Measurements from ENCODE around the gene CHAC1.

DNA sequence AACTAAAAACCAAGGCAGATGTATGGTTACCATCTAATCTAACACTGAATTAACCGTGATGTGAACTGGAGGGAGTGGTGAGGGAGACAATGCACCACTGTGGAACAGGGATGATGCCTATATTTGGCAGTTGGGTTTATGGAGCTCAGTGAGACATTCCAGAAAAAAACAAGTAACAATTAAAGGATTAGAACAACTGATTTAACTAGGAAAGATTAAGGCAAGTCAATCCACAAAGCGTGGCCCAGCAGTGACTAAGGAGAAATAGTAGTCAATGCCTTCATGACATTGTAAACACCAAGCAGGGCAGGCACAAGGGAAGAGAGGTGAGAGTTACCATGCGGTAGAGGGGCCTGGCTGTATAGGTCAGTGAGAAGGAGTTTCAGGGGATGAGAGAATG, 38.1 kb downstream of the CHAC1 start:
- TF ChIP-seq, protein P1, sequence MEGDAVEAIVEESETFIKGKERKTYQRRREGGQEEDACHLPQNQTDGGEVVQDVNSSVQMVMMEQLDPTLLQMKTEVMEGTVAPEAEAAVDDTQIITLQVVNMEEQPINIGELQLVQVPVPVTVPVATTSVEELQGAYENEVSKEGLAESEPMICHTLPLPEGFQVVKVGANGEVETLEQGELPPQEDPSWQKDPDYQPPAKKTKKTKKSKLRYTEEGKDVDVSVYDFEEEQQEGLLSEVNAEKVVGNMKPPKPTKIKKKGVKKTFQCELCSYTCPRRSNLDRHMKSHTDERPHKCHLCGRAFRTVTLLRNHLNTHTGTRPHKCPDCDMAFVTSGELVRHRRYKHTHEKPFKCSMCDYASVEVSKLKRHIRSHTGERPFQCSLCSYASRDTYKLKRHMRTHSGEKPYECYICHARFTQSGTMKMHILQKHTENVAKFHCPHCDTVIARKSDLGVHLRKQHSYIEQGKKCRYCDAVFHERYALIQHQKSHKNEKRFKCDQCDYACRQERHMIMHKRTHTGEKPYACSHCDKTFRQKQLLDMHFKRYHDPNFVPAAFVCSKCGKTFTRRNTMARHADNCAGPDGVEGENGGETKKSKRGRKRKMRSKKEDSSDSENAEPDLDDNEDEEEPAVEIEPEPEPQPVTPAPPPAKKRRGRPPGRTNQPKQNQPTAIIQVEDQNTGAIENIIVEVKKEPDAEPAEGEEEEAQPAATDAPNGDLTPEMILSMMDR (IDR thresholded peaks at IDR 0.05; ENCODE audit: low read length), result no peak
- no peak for TF ChIP-seq EZH2phosphoT487 (IDR thresholded peaks at IDR 0.05; ENCODE audit: low read length)
- TF ChIP-seq EZH2 (optimal IDR thresholded peaks at IDR 0.05; ENCODE audit: low read depth, low read length), result no peak
